GM19455 (cell line): ENCODE data around the gene EPS8L2.

ENCODE experiments used
- ATAC-seq: cut with Tn5 transposase; IDR thresholded peaks from one replicate; pipeline ENCODE4 v1.9.1; 2021; ENCODE audit not compliant: unreplicated experiment

The EPS8L2 gene

GRCh38 chr11:705646-706438, at the start of gene EPS8L2:
TSS of gene EPS8L2 (plus strand) at chr11:706231. CDS start at chr11:709408, 3,177 bp downstream.
- ATAC-seq: no peak

GRCh38 chr11:656426-656825, 49.6 kb upstream of the EPS8L2 start:
- ATAC-seq: no peak

GRCh38 chr11:656866-657265, 49.2 kb upstream of the EPS8L2 start:
- no peak for ATAC-seq

- ATAC-seq: no peak
Observed at GRCh38 chr11:657691-658126, 48.3 kb upstream of the EPS8L2 start.

- ATAC-seq: no peak
Observed at GRCh38 chr11:659532-660085, 46.4 kb upstream of the EPS8L2 start.

- ATAC-seq: no peak
Observed at GRCh38 chr11:660281-660680, 45.8 kb upstream of the EPS8L2 start.

GRCh38 chr11:660681-661444, 45.2 kb upstream of the EPS8L2 start:
- ATAC-seq: no peak

GRCh38 chr11:662689-663274, 43.2 kb upstream of the EPS8L2 start:
- no peak for ATAC-seq

GRCh38 chr11:665062-665703, 40.8 kb upstream of the EPS8L2 start:
- ATAC-seq: no peak

- ATAC-seq: no peak
Observed at GRCh38 chr11:665704-666281, 40.2 kb upstream of the EPS8L2 start.

- no peak for ATAC-seq
Observed at GRCh38 chr11:673866-674265, 32.2 kb upstream of the EPS8L2 start.

GRCh38 chr11:674406-674805, 31.6 kb upstream of the EPS8L2 start:
- ATAC-seq: no peak

- no peak for ATAC-seq
Observed at GRCh38 chr11:678297-678696, 27.7 kb upstream of the EPS8L2 start.

GRCh38 chr11:679271-680207, 26.5 kb upstream of the EPS8L2 start:
- ATAC-seq: no peak

GRCh38 chr11:680476-680875, 25.6 kb upstream of the EPS8L2 start:
- no peak for ATAC-seq

GRCh38 chr11:680970-681369, 25.1 kb upstream of the EPS8L2 start:
- no peak for ATAC-seq

- no peak for ATAC-seq
Observed at GRCh38 chr11:686451-687243, 19.4 kb upstream of the EPS8L2 start.

- no peak for ATAC-seq
Observed at GRCh38 chr11:687751-688150, 18.3 kb upstream of the EPS8L2 start.

GRCh38 chr11:688681-689080, 17.4 kb upstream of the EPS8L2 start:
- no peak for ATAC-seq
